A673 (cell line): ENCODE measurements around the gene IQUB.

Source experiments
- CTCF ChIP-seq: fragments of 300-800, 200-600 bp; sonication (generic); conservative IDR thresholded peaks from 2 replicates; pipeline ENCODE4 v1.5.1; 2017; ENCODE audit warnings: low read depth, mild to moderate bottlenecking, antibody characterized with exemption, low read length, moderate library complexity, mixed read lengths
- EZH2 ChIP-seq: fragments of 200-600 bp; sonication (generic); IDR thresholded peaks from 2 replicates; pipeline ENCODE4 v1.6.1; 2017; ENCODE audit warnings: borderline replicate concordance, low read depth, mild to moderate bottlenecking, mixed read lengths, antibody characterized with exemption, low read length; ENCODE audit not compliant: poor library complexity, severe bottlenecking

- TF ChIP-seq EZH2, result no peak
- no peak for TF ChIP-seq CTCF
Observed at GRCh38 chr7:123433665-123434064, 100.7 kb downstream of the IQUB start.
